Activated CD4-positive, alpha-beta T cell treated with anti-CD3 and anti-CD28 coated beads for 36 hours (primary cell): ENCODE data around the gene MRPL50. TPM values are rescaled to one million over a fixed set of nuclear protein-coding genes. Genes with fewer than 3 reads are reported as not detected.

Source experiments
- ATAC-seq: fragments of 200-7000 bp; cut with Tn5 transposase; one replicate; pipeline ENCODE4 v1.10.0; 2021; ENCODE audit warnings: mild to moderate bottlenecking, moderate library complexity
- CTCF ChIA-PET: fragments of 350-600 bp; sonication (Branson Sonifier 250); formaldehyde crosslinking; loops from one replicate; lab custom pipeline; 2021; ENCODE audit warnings: antibody characterized with exemption; lab: Charles Lee
- POLR2A ChIA-PET: fragments of 350-600 bp; sonication (Branson Sonifier 250); formaldehyde crosslinking; loops from one replicate; lab custom pipeline; 2021; ENCODE audit warnings: antibody characterized with exemption, inconsistent platforms; lab: Charles Lee
- DNase-seq: peaks from one replicate; pipeline ENCODE4 v3.0.0-alpha.2; 2020
- H3K27ac Mint-ChIP-seq: one replicate; pipeline ENCODE4 v1.8.0; 2021; ENCODE audit warnings: mixed read lengths
- H3K27me3 Mint-ChIP-seq: one replicate; pipeline ENCODE4 v1.8.0; 2021; ENCODE audit warnings: mixed read lengths
- H3K36me3 Mint-ChIP-seq: one replicate; pipeline ENCODE4 v1.8.0; 2021; ENCODE audit warnings: low read depth, mixed read lengths
- H3K4me1 Mint-ChIP-seq: one replicate; pipeline ENCODE4 v1.8.0; 2021; ENCODE audit warnings: mixed read lengths
- H3K4me3 Mint-ChIP-seq: one replicate; pipeline ENCODE4 v1.8.0; 2021; ENCODE audit warnings: mild to moderate bottlenecking, moderate library complexity, mixed read lengths
- H3K9me3 Mint-ChIP-seq: one replicate; pipeline ENCODE4 v1.8.0; 2021; ENCODE audit warnings: low read depth, mixed read lengths
- intact Hi-C, 2 experiments: fragments of 100-400 bp; cut with DNase I in 1 of 2; cut with micrococcal nuclease in 1 of 2; formaldehyde crosslinking; loops; one replicate each; pipeline versions ENCODE4 v1.14.2 to v1.15.1; 2022 to 2024; cut with DNase I, micrococcal nuclease
- total RNA-seq, 2 experiments: library from RNA; stranded (reverse); gene quantifications; one replicate each; pipeline ENCODE4 v1.2.3, GENCODE V29; 2021

The MRPL50 gene
- total RNA-seq, 2 experiments from 2014 or later, result 15.5 to 17.0 TPM

- Mint-ChIP-seq H3K4me1 (no peaks in the 10 kb centered on the region), H3K27me3 (peaks cover 8% of the 10 kb centered on the region), H3K27ac (no peak overlapping the region), H3K36me3 (no peaks in the 10 kb centered on the region), H3K9me3 (no peaks in the 10 kb centered on the region), H3K4me3 (no peak overlapping the region)
- DNase-seq (no peak), ATAC-seq (no peak)
- CTCF ChIA-PET, result interaction anchor here (0.5 to 1.2 kb wide), 3 partner anchors 14 to 1388 kb away, joined by 3 to 5 read pairs (median 3); no protein-coding TSS in a partner anchor
- intact Hi-C loops, result no loop called here
- POLR2A ChIA-PET, result no interaction called here
Observed at GRCh38 chr9:101356619-101357018, 41.8 kb downstream of the MRPL50 start.

GRCh38 chr9:101354765-101355708 lies 43.4 kb downstream of the MRPL50 start:
- CTCF ChIA-PET, result no interaction called here
- no peaks in the 10 kb centered on the region for H3K9me3 Mint-ChIP-seq
- no peak overlapping the region for H3K4me3 Mint-ChIP-seq
- intact Hi-C loops, result no loop called here
- POLR2A ChIA-PET, result no interaction called here
- no peaks in the 10 kb centered on the region for H3K4me1 Mint-ChIP-seq
- ATAC-seq (no peak), DNase-seq (no peak)
- H3K36me3 Mint-ChIP-seq, result no peaks in the 10 kb centered on the region
- H3K27me3 Mint-ChIP-seq, result peaks cover 8% of the 10 kb centered on the region
- no peak overlapping the region for H3K27ac Mint-ChIP-seq

- intact Hi-C loops, result no loop called here
- Mint-ChIP-seq H3K4me1 (no peaks in the 10 kb centered on the region), H3K9me3 (no peaks in the 10 kb centered on the region), H3K27me3 (peaks cover 8% of the 10 kb centered on the region), H3K4me3 (no peak overlapping the region), H3K27ac (no peak overlapping the region), H3K36me3 (no peaks in the 10 kb centered on the region)
- POLR2A ChIA-PET, result no interaction called here
- CTCF ChIA-PET, result no interaction called here
- ATAC-seq, result no peak
- no peak for DNase-seq
Observed at GRCh38 chr9:101354143-101354764, 44.2 kb downstream of the MRPL50 start.

- no peak for ATAC-seq
- POLR2A ChIA-PET, result no interaction called here
- H3K4me3 Mint-ChIP-seq, result no peak overlapping the region
- H3K27ac Mint-ChIP-seq, result no peak overlapping the region
- H3K27me3 Mint-ChIP-seq, result peaks cover 11% of the 10 kb centered on the region
- no peaks in the 10 kb centered on the region for H3K9me3 Mint-ChIP-seq
- no peak for DNase-seq
- intact Hi-C loops, result no loop called here
- H3K36me3 Mint-ChIP-seq, result no peaks in the 10 kb centered on the region
- CTCF ChIA-PET, result no interaction called here
- no peaks in the 10 kb centered on the region for H3K4me1 Mint-ChIP-seq
Observed at GRCh38 chr9:101353683-101354082, 44.7 kb downstream of the MRPL50 start.

GRCh38 chr9:101352892-101353463 lies 45.4 kb downstream of the MRPL50 start:
- POLR2A ChIA-PET, result no interaction called here
- CTCF ChIA-PET, result no interaction called here

GRCh38 chr9:101350285-101350684 lies 48.1 kb downstream of the MRPL50 start:
- ChIA-PET CTCF (interaction anchor here (1.0 kb wide), 1 partner anchor 9 kb away, joined by 3 read pairs; no protein-coding TSS in a partner anchor), POLR2A (no interaction called here)
- H3K9me3 Mint-ChIP-seq, result no peaks in the 10 kb centered on the region
- no peak overlapping the region for H3K4me3 Mint-ChIP-seq
- no peak overlapping the region for H3K27ac Mint-ChIP-seq
- DNase-seq, result no peak
- H3K4me1 Mint-ChIP-seq, result no peaks in the 10 kb centered on the region
- H3K27me3 Mint-ChIP-seq, result peaks cover 12% of the 10 kb centered on the region
- no peaks in the 10 kb centered on the region for H3K36me3 Mint-ChIP-seq
- ATAC-seq, result no peak
- intact Hi-C loops, result no loop called here

More at GRCh38 chr9:101352892-101353463, 45.4 kb downstream of the MRPL50 start:
- no peaks in the 10 kb centered on the region for H3K9me3 Mint-ChIP-seq
- no peak for ATAC-seq
- H3K36me3 Mint-ChIP-seq, result no peaks in the 10 kb centered on the region
- DNase-seq, result no peak
- H3K4me3 Mint-ChIP-seq, result no peak overlapping the region
- H3K27me3 Mint-ChIP-seq, result peaks cover 11% of the 10 kb centered on the region
- no peak overlapping the region for H3K27ac Mint-ChIP-seq
- intact Hi-C loops, result no loop called here
- no peaks in the 10 kb centered on the region for H3K4me1 Mint-ChIP-seq

GRCh38 chr9:101342595-101342994 lies 55.8 kb downstream of the MRPL50 start:
- POLR2A ChIA-PET, result no interaction called here
- no peaks in the 10 kb centered on the region for H3K36me3 Mint-ChIP-seq
- no peak for DNase-seq
- H3K9me3 Mint-ChIP-seq, result no peaks in the 10 kb centered on the region
- peaks cover 19% of the 10 kb centered on the region for H3K27me3 Mint-ChIP-seq
- H3K4me3 Mint-ChIP-seq, result no peak overlapping the region
- no peaks in the 10 kb centered on the region for H3K4me1 Mint-ChIP-seq
- no peak for ATAC-seq
- CTCF ChIA-PET, result interaction anchor here (0.6 kb wide), 1 partner anchor 464 kb away, joined by 4 read pairs; no protein-coding TSS in a partner anchor
- H3K27ac Mint-ChIP-seq, result no peak overlapping the region
- intact Hi-C loops, result no loop called here

- H3K27me3 Mint-ChIP-seq, result peaks cover 20% of the 10 kb centered on the region
Observed at GRCh38 chr9:101341958-101342357, 56.5 kb downstream of the MRPL50 start.

More at GRCh38 chr9:101341958-101342357, 56.5 kb downstream of the MRPL50 start:
- H3K27ac Mint-ChIP-seq, result no peak overlapping the region
- ATAC-seq (no peak), DNase-seq (no peak)
- POLR2A ChIA-PET, result no interaction called here
- H3K36me3 Mint-ChIP-seq, result no peaks in the 10 kb centered on the region
- no peaks in the 10 kb centered on the region for H3K4me1 Mint-ChIP-seq
- no peaks in the 10 kb centered on the region for H3K9me3 Mint-ChIP-seq
- CTCF ChIA-PET, result interaction anchor here (0.6 kb wide), 1 partner anchor 464 kb away, joined by 4 read pairs; no protein-coding TSS in a partner anchor
- no peak overlapping the region for H3K4me3 Mint-ChIP-seq
- intact Hi-C loops, result no loop called here

Other genes with a start within 250 kb of the MRPL50 start
- gene BAAT, start 13.6 kb downstream of the MRPL50 start, total RNA-seq, result under 1 TPM in 1 of 2 experiments, not detected in 1; 0.07 TPM
- gene ZNF189, start 233 bp upstream of the MRPL50 start, total RNA-seq, result 10 to 100 TPM; 10.2 to 13.1 TPM
- gene ALDOB, start 37.2 kb upstream of the MRPL50 start, total RNA-seq, result not detected
- 10 to 100 TPM; 37.2 to 46.4 TPM for gene RNF20, start 135.2 kb upstream of the MRPL50 start, total RNA-seq
- not detected for gene PPP3R2, start 196.4 kb upstream of the MRPL50 start, total RNA-seq